Brain microvascular endothelial cell (primary cell): ENCODE data around the gene HK1.
A peak's percentile ranks its signal among the peaks of the same experiment; 100 is the strongest.

Experiments
- DNase-seq: peaks from one replicate; pipeline ENCODE4 v3.0.0-alpha.2; 2020
- H3K27ac ChIP-seq: fragments of 250-450 bp; sonication (Bioruptor Pico); 2 replicates; pipeline ENCODE4 v1.5.1; 2020; ENCODE audit warnings: mild to moderate bottlenecking, moderate library complexity
- H3K27me3 ChIP-seq: fragments of 250-450 bp; sonication (Bioruptor Pico); replicated peaks from 2 replicates; pipeline ENCODE4 v1.5.1; 2020; ENCODE audit warnings: mild to moderate bottlenecking
- H3K36me3 ChIP-seq: fragments of 250-450 bp; sonication (Bioruptor Pico); replicated peaks from 2 replicates; pipeline ENCODE4 v1.5.1; 2020; ENCODE audit warnings: mild to moderate bottlenecking
- H3K4me3 ChIP-seq: 2 replicates; pipeline ENCODE4 v1.5.1; 2011; ENCODE audit warnings: low read depth, mild to moderate bottlenecking, control low read depth, low read length, moderate library complexity
- CTCF ChIP-seq: IDR thresholded peaks from 2 replicates; pipeline ENCODE4 v1.5.1; 2011; ENCODE audit warnings: low read depth, mild to moderate bottlenecking, moderate library complexity, low read length, control low read depth, inconsistent platforms; ENCODE audit errors: missing control alignments
- in situ Hi-C: cut with HindIII; loops from 2 replicates; pipeline ENCODE4 v1.10.0; 2017; ENCODE audit warnings: low sequenced_read_pairs, low pct_ligation_motif_present

Gene HK1

DNA sequence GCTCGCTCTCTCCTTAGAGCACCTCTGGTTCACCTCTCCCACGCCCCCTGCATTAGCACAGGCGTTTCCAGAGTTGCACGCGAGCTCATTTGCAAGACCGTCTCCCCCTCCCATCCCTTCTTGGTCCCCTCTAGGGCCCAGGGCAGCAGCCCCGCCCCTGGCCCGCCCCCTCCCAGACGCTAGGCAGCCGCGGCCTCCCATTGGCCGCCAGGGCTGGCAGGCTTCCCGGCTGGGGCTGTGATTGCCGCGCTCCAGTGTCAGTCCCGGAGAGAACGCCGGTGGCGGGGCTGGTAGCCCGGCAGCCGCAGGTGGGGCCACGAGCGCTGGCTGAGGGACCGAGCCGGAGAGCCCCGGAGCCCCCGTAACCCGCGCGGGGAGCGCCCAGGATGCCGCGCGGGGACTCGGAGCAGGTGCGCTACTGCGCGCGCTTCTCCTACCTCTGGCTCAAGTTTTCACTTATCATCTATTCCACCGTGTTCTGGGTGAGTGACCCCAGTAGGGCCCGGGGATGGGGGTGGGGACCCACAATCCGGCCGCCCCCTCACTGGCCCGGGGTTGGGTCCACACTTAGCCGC lies 173.0 kb downstream of the HK1 start, which contains the start of gene TSPAN15:
Gene TSPAN15 (plus strand): TSS at position 257 of the 575 bp plus-strand sequence. CDS start 130 bp downstream, at position 387.
- Histone ChIP-seq H3K36me3 (no peaks in the 10 kb centered on the region), H3K27me3 (no peaks in the 10 kb centered on the region), H3K27ac (no peak within 1 kb of the TSS), H3K4me3 (peak within 1 kb of the TSS; percentile 57)
- in situ Hi-C loops: no loop called here
- no peak for TF ChIP-seq CTCF
- peak; percentile 70 for DNase-seq
